Measurements from ENCODE around the gene STRN3. TPM values are rescaled to one million over a fixed set of nuclear protein-coding genes. Genes with fewer than 3 reads are reported as not detected.

The STRN3 gene
- total and polyA plus RNA-seq, 10 of the 15 experiments (the other 5 are each of a cell fraction or from before 2014, with no cell fraction given): 7.8 to 27.9 (median 14.1) TPM

DNA sequence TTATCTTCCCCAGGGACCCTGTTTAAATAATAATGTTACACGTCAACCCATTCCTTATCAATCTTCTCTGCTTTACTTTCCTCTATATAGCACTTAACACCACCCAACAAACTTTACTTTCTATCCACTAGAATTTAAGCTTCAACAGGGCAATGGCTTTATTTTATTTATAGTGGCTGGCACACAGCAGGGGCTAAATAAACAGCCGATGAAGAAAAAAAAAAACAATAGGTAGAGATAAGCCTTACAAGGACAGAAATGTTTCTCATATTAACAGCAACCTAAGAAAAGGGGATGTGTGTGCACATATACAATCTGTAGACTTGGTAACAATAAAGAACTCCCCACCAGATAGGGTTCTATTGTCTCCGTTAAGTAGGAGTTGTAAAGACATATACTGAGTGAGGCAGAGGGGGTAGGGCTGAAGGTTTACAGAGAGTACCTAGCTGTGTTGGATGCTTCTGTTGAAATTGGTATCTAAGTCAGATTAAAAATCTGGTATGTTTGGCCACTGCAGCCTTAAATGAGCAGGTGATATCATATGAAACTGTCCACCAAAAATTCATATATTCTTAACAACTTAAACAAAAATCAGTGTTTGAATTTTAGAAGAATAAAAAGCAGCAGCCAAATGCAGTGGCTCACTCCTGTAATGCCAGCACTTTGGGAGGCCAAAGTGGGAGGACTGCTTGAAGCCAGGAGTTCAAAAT, 25.4 kb downstream of the STRN3 start:
- H3K9ac ChIP-seq (ENCODE audit: control insufficient read depth, insufficient read depth, low read length): no peak overlapping the region
- SMC1A ChIA-PET (ENCODE audit: uncharacterized antibody, unreplicated experiment): interaction anchor here (1.5 kb wide), 1 partner anchor 38 kb away, joined by 3 read pairs; no protein-coding TSS in a partner anchor
- POLR2A ChIA-PET: no interaction called here
- H3K79me2 ChIP-seq (ENCODE audit: control insufficient read depth, insufficient read depth, low read length): peaks cover 20% of the 10 kb centered on the region
- in situ Hi-C loops (cut with MboI): no loop called here
- H2AFZ ChIP-seq (ENCODE audit: control insufficient read depth, low read depth, low read length): no peak overlapping the region
- FAIRE-seq (no peak), ATAC-seq (no peak), DNase-seq (ENCODE audit: low read depth, low spot score) (no peak)
- peaks cover 8% of the 10 kb centered on the region for H3K9me3 ChIP-seq (replicated peaks; ENCODE audit: control insufficient read depth, insufficient read depth, low read length)
- TF ChIP-seq NR2F1 (conservative IDR thresholded peaks at IDR 0.05) (no peak), SREBF2 (IDR thresholded peaks at IDR 0.05; ENCODE audit: low read length) (no peak), KDM1A (IDR thresholded peaks at IDR 0.05; ENCODE audit: borderline replicate concordance) (no peak), ZBED1 (IDR thresholded peaks at IDR 0.05; ENCODE audit: borderline replicate concordance) (no peak), BCL11A (IDR thresholded peaks at IDR 0.05; ENCODE audit: low read depth, low read length) (no peak), HDAC6 (IDR thresholded peaks at IDR 0.05; ENCODE audit: unreplicated experiment) (no peak), JUND (IDR thresholded peaks at IDR 0.05; ENCODE audit: low read depth, low read length) (no peak), CBFB (IDR thresholded peaks at IDR 0.05; ENCODE audit: low read depth) (no peak)
- TF ChIP-seq, protein P1, sequence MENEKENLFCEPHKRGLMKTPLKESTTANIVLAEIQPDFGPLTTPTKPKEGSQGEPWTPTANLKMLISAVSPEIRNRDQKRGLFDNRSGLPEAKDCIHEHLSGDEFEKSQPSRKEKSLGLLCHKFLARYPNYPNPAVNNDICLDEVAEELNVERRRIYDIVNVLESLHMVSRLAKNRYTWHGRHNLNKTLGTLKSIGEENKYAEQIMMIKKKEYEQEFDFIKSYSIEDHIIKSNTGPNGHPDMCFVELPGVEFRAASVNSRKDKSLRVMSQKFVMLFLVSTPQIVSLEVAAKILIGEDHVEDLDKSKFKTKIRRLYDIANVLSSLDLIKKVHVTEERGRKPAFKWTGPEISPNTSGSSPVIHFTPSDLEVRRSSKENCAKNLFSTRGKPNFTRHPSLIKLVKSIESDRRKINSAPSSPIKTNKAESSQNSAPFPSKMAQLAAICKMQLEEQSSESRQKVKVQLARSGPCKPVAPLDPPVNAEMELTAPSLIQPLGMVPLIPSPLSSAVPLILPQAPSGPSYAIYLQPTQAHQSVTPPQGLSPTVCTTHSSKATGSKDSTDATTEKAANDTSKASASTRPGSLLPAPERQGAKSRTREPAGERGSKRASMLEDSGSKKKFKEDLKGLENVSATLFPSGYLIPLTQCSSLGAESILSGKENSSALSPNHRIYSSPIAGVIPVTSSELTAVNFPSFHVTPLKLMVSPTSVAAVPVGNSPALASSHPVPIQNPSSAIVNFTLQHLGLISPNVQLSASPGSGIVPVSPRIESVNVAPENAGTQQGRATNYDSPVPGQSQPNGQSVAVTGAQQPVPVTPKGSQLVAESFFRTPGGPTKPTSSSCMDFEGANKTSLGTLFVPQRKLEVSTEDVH (IDR thresholded peaks at IDR 0.05; ENCODE audit: low read depth, partially characterized antibody): no peak
- RAD21 ChIA-PET (ENCODE audit: unreplicated experiment): no interaction called here
- H3K4me1 ChIP-seq (ENCODE audit: control insufficient read depth, insufficient read depth, low read length): no peaks in the 10 kb centered on the region
- H4K20me1 ChIP-seq (ENCODE audit: control insufficient read depth, insufficient read depth): peaks cover 3% of the 10 kb centered on the region; the same call in 1 of the 2 replicates
- H3K27me3 ChIP-seq (replicated peaks in 1 of 2; ENCODE audit: control insufficient read depth in 2 of 2, insufficient read depth in 2 of 2, low read length in 1 of 2): no peaks in the 10 kb centered on the region
- 98% methylated on average over 3 of the region's 3 CpGs for WGBS (ENCODE audit: insufficient coverage, insufficient replicate concordance, low lambda C conversion rate, missing lambda C conversion rate)
- H3K27ac ChIP-seq (ENCODE audit: control insufficient read depth, insufficient read depth): no peak overlapping the region
- H3K4me3 ChIP-seq: no peak overlapping the region
- no TSS peak for BruUV-seq (replicated peaks)
- intact Hi-C loops (cut with micrococcal nuclease; ENCODE audit: unreplicated experiment): no loop called here
- CTCF ChIA-PET: interaction anchor here (0.6 kb wide), 1 partner anchor 39 kb away, joined by 3 read pairs; no protein-coding TSS in a partner anchor
- no peak overlapping the region for H3K4me2 ChIP-seq (ENCODE audit: control insufficient read depth, insufficient read depth)
- H3K36me3 ChIP-seq (ENCODE audit: control insufficient read depth in 2 of 2, insufficient read depth in 2 of 2, low read length in 1 of 2): 0 out of 4 replicates have a peak, but pooled peaks cover 0 to 10% of the 10 kb centered on the region in 2 experiments
